GM18498 (cell line): Measurements from ENCODE around the gene NWD2.
"Not testable (repeated sequence)": the region's sequence is repeated elsewhere in the genome, so short reads cannot be mapped to it uniquely, and the experiment has no call there.

Experiments used
- ATAC-seq: cut with Tn5 transposase; IDR thresholded peaks from one replicate; pipeline ENCODE4 v1.9.1; 2021; ENCODE audit warnings: mild to moderate bottlenecking, moderate library complexity; ENCODE audit not compliant: unreplicated experiment

NWD2 gene

DNA sequence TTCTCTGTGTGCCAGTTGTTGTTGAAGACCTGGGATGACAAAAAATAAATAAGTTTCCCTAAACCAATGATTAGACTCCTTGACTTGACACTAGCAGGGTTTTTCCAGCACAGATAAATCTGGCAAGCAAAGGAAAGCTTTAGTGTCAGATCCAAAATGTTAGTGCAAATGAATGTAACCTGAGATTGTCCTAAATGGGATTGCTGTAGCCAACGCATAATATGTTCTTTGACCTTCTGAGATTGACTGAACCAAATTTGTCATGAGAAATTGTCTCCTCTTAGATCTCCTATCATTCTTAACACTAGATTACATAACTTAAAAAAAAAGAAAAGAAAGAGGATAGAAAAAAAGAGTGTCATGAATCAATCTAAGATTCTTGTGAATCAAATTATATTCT is 245.2 kb downstream of the NWD2 start:
- no peak for ATAC-seq

DNA sequence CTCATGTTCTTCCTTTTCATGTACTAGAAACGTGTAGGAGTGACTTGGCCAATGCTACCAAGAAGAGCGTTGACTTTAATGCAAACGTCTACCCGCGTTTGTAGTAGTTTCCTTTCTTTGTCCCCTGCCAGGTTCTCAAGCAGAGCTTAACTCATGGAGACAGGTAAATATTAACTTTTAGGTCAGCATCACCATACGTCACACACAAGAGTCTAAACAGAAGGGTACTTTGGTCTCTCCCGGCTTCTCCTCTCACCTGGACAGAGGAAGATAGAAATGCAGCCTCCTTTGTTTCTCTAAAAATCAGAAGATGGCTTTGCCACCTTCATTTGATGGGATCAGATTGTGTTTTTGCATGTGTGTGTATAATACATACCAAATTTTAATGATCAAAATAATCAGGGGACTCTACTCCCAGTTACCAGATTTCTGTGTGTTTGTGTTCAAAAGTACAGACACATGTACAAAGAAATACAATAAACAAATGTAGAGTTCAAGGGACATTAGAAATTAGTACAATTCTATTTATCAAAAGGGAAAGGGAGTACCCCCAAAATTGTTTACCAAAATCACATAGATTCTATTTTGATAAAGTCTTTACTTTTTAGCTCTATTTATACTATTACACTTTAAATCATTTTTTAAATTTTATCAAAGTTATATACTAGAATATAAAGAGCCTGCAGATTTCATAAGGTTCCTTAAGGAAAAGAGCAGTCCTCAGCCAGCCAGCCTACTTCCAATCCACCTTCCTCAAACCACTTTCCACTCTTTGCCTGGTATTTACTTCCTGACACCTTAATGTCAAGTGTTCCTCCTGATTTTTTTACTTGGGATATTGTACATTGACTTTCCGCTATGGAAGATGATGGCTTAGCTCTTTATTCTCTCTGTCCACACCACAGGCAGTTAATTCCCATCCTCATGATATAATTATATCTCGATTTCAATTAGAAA is 246.1 kb downstream of the NWD2 start:
- no peak for ATAC-seq

DNA sequence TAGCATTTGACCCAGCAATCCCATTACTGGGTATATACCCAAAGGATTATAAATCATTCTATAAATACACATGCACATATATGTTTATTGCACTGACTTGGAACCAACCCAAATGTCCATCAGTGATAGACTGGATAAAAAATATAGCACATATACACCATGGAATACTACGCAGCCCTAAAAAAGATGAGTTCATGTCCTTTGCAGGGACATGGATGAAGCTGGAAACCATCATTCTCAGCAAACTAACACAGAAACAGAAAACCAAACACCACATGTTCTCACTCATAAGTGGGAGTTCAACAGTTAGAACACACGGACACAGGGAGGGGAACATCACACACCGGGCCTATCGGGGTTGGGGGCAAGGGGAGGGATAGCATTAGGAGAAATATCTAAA is 250.8 kb downstream of the NWD2 start:
- not testable (repeated sequence) for ATAC-seq
